ENCODE results near the gene STPG2. TPM values are rescaled to one million over a fixed set of nuclear protein-coding genes. Genes with fewer than 3 reads are reported as not detected.

Gene STPG2
- total and polyA plus RNA-seq, 2 of the 4 experiments (the other 2 are of a cell fraction): not detected

GRCh38 chr4:97762115-97762512, 381.2 kb downstream of the STPG2 start:
- Histone ChIP-seq H3K4me3 (ENCODE audit: insufficient read depth, low read depth, low read length) (no peak overlapping the region), H3K79me1 (ENCODE audit: low read depth in 1 of 2, low read length in 2 of 2) (no peaks in the 10 kb centered on the region), H3K4me1 (ENCODE audit: control insufficient read depth, insufficient read depth, low read length) (no peaks in the 10 kb centered on the region), H3K4ac (ENCODE audit: low read depth, low read length) (no peak overlapping the region), H3K27me3 (ENCODE audit: control insufficient read depth, insufficient read depth, low read length) (no peaks in the 10 kb centered on the region), H2BK20ac (ENCODE audit: low read depth, low read length) (no peak overlapping the region), H4K8ac (ENCODE audit: low read depth in 2 of 2, low read length in 2 of 2) (no peak overlapping the region), H2AK9ac (replicated peaks; ENCODE audit: low read depth, low read length, poor library complexity) (no peak overlapping the region), H2BK120ac (ENCODE audit: low read depth, low read length) (no peak overlapping the region), H4K20me1 (ENCODE audit: insufficient read depth, low read length) (no peaks in the 10 kb centered on the region), H3K27ac (ENCODE audit: insufficient read depth, low read length) (no peak overlapping the region), H3K23ac (ENCODE audit: low read depth, low read length) (no peak overlapping the region), H3K9ac (ENCODE audit: low read depth, low read length) (no peak overlapping the region), H3K18ac (ENCODE audit: low read depth, low read length) (no peak overlapping the region), H4K91ac (ENCODE audit: insufficient read depth, low read depth, low read length) (no peak overlapping the region), H2AK5ac (ENCODE audit: low read depth, low read length) (no peak overlapping the region), H3K9me1 (ENCODE audit: insufficient read depth, low read length) (no peaks in the 10 kb centered on the region), H3K4me2 (ENCODE audit: low read depth, low read length) (no peak overlapping the region), H3K56ac (ENCODE audit: extremely low read depth, insufficient read depth, low read length) (no peak overlapping the region), H3K36me3 (ENCODE audit: control insufficient read depth, insufficient read depth, low read length) (no peaks in the 10 kb centered on the region), H2AFZ (replicated peaks; ENCODE audit: low read length, poor library complexity) (no peak overlapping the region), H2BK15ac (ENCODE audit: low read depth, low read length) (no peak overlapping the region), H3K14ac (replicated peaks; ENCODE audit: low read depth, low read length) (no peak overlapping the region), H4K5ac (ENCODE audit: low read depth, low read length) (no peak overlapping the region), H2BK5ac (ENCODE audit: low read depth, low read length, poor library complexity, severe bottlenecking) (no peak overlapping the region), H3K9me3 (ENCODE audit: control insufficient read depth, insufficient read depth, low read length) (peaks cover 3% of the 10 kb centered on the region; the same call in 1 of the 2 replicates)
- TF ChIP-seq CEBPB (IDR thresholded peaks at IDR 0.05; ENCODE audit: low read depth, low read length): no peak
- TF ChIP-seq FOS (IDR thresholded peaks at IDR 0.05; ENCODE audit: low read depth, low read length): no peak
- no peak for TF ChIP-seq CHD1 (IDR thresholded peaks at IDR 0.05; ENCODE audit: low read depth, low read length)
- no peak for TF ChIP-seq RAD21 (IDR thresholded peaks at IDR 0.05; ENCODE audit: low read length)
- TF ChIP-seq MXI1 (IDR thresholded peaks at IDR 0.05; ENCODE audit: borderline replicate concordance, low read depth, low read length): no peak
- no peak for TF ChIP-seq RFX5 (IDR thresholded peaks at IDR 0.05; ENCODE audit: low read depth, low read length)
- no peak for TF ChIP-seq BHLHE40 (IDR thresholded peaks at IDR 0.05; ENCODE audit: low read depth, low read length)
- TF ChIP-seq RCOR1 (IDR thresholded peaks at IDR 0.05; ENCODE audit: insufficient replicate concordance, low read length): no peak
- ChIA-PET POLR2A (ENCODE audit: unreplicated experiment) (no interaction called here), CTCF (interaction anchor here (0.7 kb wide), 1 partner anchor 137 kb away, joined by 4 read pairs; no protein-coding TSS in a partner anchor)
- in situ Hi-C loops (cut with MboI; ENCODE audit: low sequenced_read_pairs) (no loop called here), intact Hi-C loops (cut with micrococcal nuclease) (no loop called here), dilution Hi-C loops (cut with HindIII; ENCODE audit: low sequenced_read_pairs, unreplicated experiment) (no loop called here)
- ATAC-seq (ENCODE audit: low read depth): no peak
- WGBS, 2 experiments (ENCODE audit: extremely low coverage in 2 of 2, insufficient read length in 1 of 2): no CpG with 5 or more reads among the region's 1 CpG
- BruUV-seq (replicated peaks): no TSS peak
- DNase-seq: no peak
